GM12873 (cell line): ENCODE measurements around the gene RAB37.
A peak's percentile ranks its signal among the peaks of the same experiment; 100 is the strongest.

ENCODE experiments used
- CTCF ChIP-seq: IDR thresholded peaks from 2 replicates; pipeline ENCODE4 v1.5.1; 2012; ENCODE audit warnings: low read depth, mild to moderate bottlenecking, moderate library complexity, low read length, control low read depth; ENCODE audit not compliant: insufficient read depth; ENCODE audit errors: missing control alignments

RAB37 gene

GRCh38 chr17:74740641-74741387 is 3.8 kb downstream of the RAB37 start:
- no peak for TF ChIP-seq CTCF

GRCh38 chr17:74742153-74742515 is 5.1 kb downstream of the RAB37 start:
- no peak for TF ChIP-seq CTCF

GRCh38 chr17:74742978-74743545 is 6.0 kb downstream of the RAB37 start:
- no peak for TF ChIP-seq CTCF

- TF ChIP-seq CTCF = no peak
Measured at GRCh38 chr17:74743755-74744154, 6.7 kb downstream of the RAB37 start.

- TF ChIP-seq CTCF = no peak
Measured at GRCh38 chr17:74744349-74744713, 7.3 kb downstream of the RAB37 start.

- peak; percentile 100 for TF ChIP-seq CTCF
Measured at GRCh38 chr17:74744714-74745547, 7.9 kb downstream of the RAB37 start.

GRCh38 chr17:74745548-74746177 is 8.6 kb downstream of the RAB37 start:
- TF ChIP-seq CTCF = no peak
